IMR-90 (cell line): ENCODE data around the gene OAS3. TPM values are rescaled to one million over a fixed set of nuclear protein-coding genes. Genes with fewer than 3 reads are reported as not detected.

ENCODE experiments used
- ATAC-seq: fragments of 200-7000 bp; cut with Tn5 transposase; 2 replicates; pipeline ENCODE4 v1.9.1; 2020; ENCODE audit warnings: low read depth, mild to moderate bottlenecking, moderate library complexity
- BruUV-seq: library from RNA; stranded (reverse); fragments of 400-500 nt; replicated peaks from 2 replicates; lab custom pipeline; 2021; lab: Mats Ljungman, UMichigan
- CTCF ChIA-PET: fragments of 300-600 bp; formaldehyde crosslinking; extraction: SDS; loops from one replicate; lab custom pipeline; 2021; ENCODE audit warnings: antibody characterized with exemption; lab: Yijun Ruan, JAX
- POLR2A ChIA-PET: fragments of 300-600 bp; sonication (Branson Sonifier 250); formaldehyde crosslinking; loops from one replicate; lab custom pipeline; 2022; ENCODE audit warnings: antibody characterized with exemption; ENCODE audit not compliant: unreplicated experiment; lab: Charles Lee
- DNase-seq: peaks from one replicate; pipeline ENCODE4 v3.0.0; 2013
- H2AFZ ChIP-seq: replicated peaks from 2 replicates; pipeline ENCODE3; 2013; ENCODE audit warnings: low read length, mild to moderate bottlenecking; ENCODE audit not compliant: poor library complexity
- H2AK5ac ChIP-seq: 2 replicates; pipeline ENCODE4 v1.6.1; 2013; ENCODE audit warnings: low read depth, low read length, inconsistent platforms
- H2AK9ac ChIP-seq: replicated peaks from 2 replicates; pipeline ENCODE3; 2013; ENCODE audit warnings: mild to moderate bottlenecking, low read depth, low read length, moderate library complexity; ENCODE audit not compliant: poor library complexity
- H2BK120ac ChIP-seq: 2 replicates; pipeline ENCODE4 v1.6.1; 2013; ENCODE audit warnings: low read depth, low read length, inconsistent platforms
- H2BK15ac ChIP-seq: 3 replicates; pipeline ENCODE4 v1.6.1; 2013; ENCODE audit warnings: low read depth, low read length, inconsistent platforms
- H2BK20ac ChIP-seq: 2 replicates; pipeline ENCODE4 v1.6.1; 2013; ENCODE audit warnings: low read depth, mild to moderate bottlenecking, inconsistent platforms, low read length, moderate library complexity
- H2BK5ac ChIP-seq: 2 replicates; pipeline ENCODE4 v1.6.1; 2013; ENCODE audit warnings: mild to moderate bottlenecking, low read depth, low read length, inconsistent platforms; ENCODE audit not compliant: poor library complexity, severe bottlenecking
- H3K14ac ChIP-seq: replicated peaks from 2 replicates; pipeline ENCODE4 v1.6.1; 2013; ENCODE audit warnings: low read depth, low read length, inconsistent platforms
- H3K18ac ChIP-seq: 2 replicates; pipeline ENCODE4 v1.6.1; 2013; ENCODE audit warnings: low read depth, low read length, control low read depth
- H3K23ac ChIP-seq: 2 replicates; pipeline ENCODE4 v1.6.1; 2013; ENCODE audit warnings: low read depth, low read length, inconsistent platforms
- H3K27ac ChIP-seq: 2 replicates; pipeline ENCODE4 v1.5.1; 2013; ENCODE audit warnings: mild to moderate bottlenecking, control low read depth, low read length; ENCODE audit not compliant: insufficient read depth
- H3K27me3 ChIP-seq: 2 replicates; pipeline ENCODE4 v1.6.1; 2013; ENCODE audit warnings: low read length; ENCODE audit not compliant: control insufficient read depth, insufficient read depth
- H3K36me3 ChIP-seq: 2 replicates; pipeline ENCODE4 v1.6.1; 2013; ENCODE audit warnings: low read length, mixed read lengths; ENCODE audit not compliant: control insufficient read depth, insufficient read depth
- H3K4ac ChIP-seq: 2 replicates; pipeline ENCODE4 v1.6.1; 2013; ENCODE audit warnings: low read depth, low read length, inconsistent platforms
- H3K4me1 ChIP-seq: 2 replicates; pipeline ENCODE4 v1.6.1; 2013; ENCODE audit warnings: low read length, mixed read lengths; ENCODE audit not compliant: control insufficient read depth, insufficient read depth
- H3K4me2 ChIP-seq: 2 replicates; pipeline ENCODE4 v1.6.1; 2013; ENCODE audit warnings: low read depth, mild to moderate bottlenecking, control low read depth, low read length, moderate library complexity
- H3K4me3 ChIP-seq: 2 replicates; pipeline ENCODE4 v1.5.1; 2013; ENCODE audit warnings: low read depth, mild to moderate bottlenecking, control low read depth, low read length, moderate library complexity; ENCODE audit not compliant: insufficient read depth
- H3K56ac ChIP-seq: 2 replicates; pipeline ENCODE4 v1.6.1; 2013; ENCODE audit warnings: low read length, inconsistent platforms; ENCODE audit not compliant: insufficient read depth; ENCODE audit errors: extremely low read depth
- H3K79me1 ChIP-seq, 2 experiments: 2 replicates each; pipeline ENCODE4 v1.6.1; 2013; ENCODE audit warnings: low read length in 2 of 2, inconsistent platforms in 1 of 2, low read depth in 1 of 2
- H3K9ac ChIP-seq: 2 replicates; pipeline ENCODE4 v1.6.1; 2013; ENCODE audit warnings: low read depth, low read length, control low read depth
- H3K9me1 ChIP-seq: 2 replicates; pipeline ENCODE4 v1.6.1; 2013; ENCODE audit warnings: low read length, inconsistent platforms; ENCODE audit not compliant: insufficient read depth
- H3K9me3 ChIP-seq: 2 replicates; pipeline ENCODE4 v1.6.1; 2013; ENCODE audit warnings: low read length; ENCODE audit not compliant: control insufficient read depth, insufficient read depth
- H4K20me1 ChIP-seq: 2 replicates; pipeline ENCODE4 v1.6.1; 2013; ENCODE audit warnings: low read length, inconsistent platforms; ENCODE audit not compliant: insufficient read depth
- H4K5ac ChIP-seq: 2 replicates; pipeline ENCODE4 v1.6.1; 2013; ENCODE audit warnings: mild to moderate bottlenecking, low read depth, low read length, control low read depth
- H4K8ac ChIP-seq, 2 experiments: 2 replicates each; pipeline ENCODE4 v1.6.1; 2013; ENCODE audit warnings: low read depth in 2 of 2, low read length in 2 of 2, control low read depth in 1 of 2, inconsistent platforms in 1 of 2
- H4K91ac ChIP-seq: 2 replicates; pipeline ENCODE4 v1.6.1; 2013; ENCODE audit warnings: low read depth, low read length, inconsistent platforms; ENCODE audit not compliant: insufficient read depth
- BHLHE40 ChIP-seq: fragments of 150-350 bp; IDR thresholded peaks from 2 replicates; pipeline ENCODE4 v1.6.1; 2016; ENCODE audit warnings: mild to moderate bottlenecking, low read depth, low read length
- CHD1 ChIP-seq: IDR thresholded peaks from 2 replicates; pipeline ENCODE4 v1.6.1; 2012; ENCODE audit warnings: low read depth, low read length, improper control_type of control experiment
- CTCF ChIP-seq: conservative IDR thresholded peaks from 2 replicates; pipeline ENCODE4 v1.5.1; 2012; ENCODE audit warnings: mild to moderate bottlenecking, low read depth, low read length, improper control_type of control experiment
- ELK1 ChIP-seq: fragments of 150-350 bp; IDR thresholded peaks from 2 replicates; pipeline ENCODE4 v1.6.1; 2016; ENCODE audit warnings: low read depth, mild to moderate bottlenecking, low read length, moderate library complexity, borderline replicate concordance
- FOS ChIP-seq: fragments of 150-350 bp; IDR thresholded peaks from 2 replicates; pipeline ENCODE4 v1.6.1; 2016; ENCODE audit warnings: low read depth, low read length
- RAD21 ChIP-seq: IDR thresholded peaks from 2 replicates; pipeline ENCODE4 v1.6.1; 2012; ENCODE audit warnings: low read length, improper control_type of control experiment
- USF2 ChIP-seq: fragments of 150-350 bp; IDR thresholded peaks from 2 replicates; pipeline ENCODE4 v1.6.1; 2017; ENCODE audit warnings: mild to moderate bottlenecking, antibody characterized with exemption, low read length, low read depth
- WGBS, 2 experiments: methylation state at CpG; one replicate each; pipeline versions ENCODE4 v1.1.5 to v1.1.7; 2013; ENCODE audit warnings: missing lambda C conversion rate in 2 of 2; ENCODE audit not compliant: insufficient read length in 1 of 2; ENCODE audit errors: extremely low coverage in 2 of 2; 5-methylcytosine and 5-hydroxymethylcytosine counted together
- dilution Hi-C: fragments of 300-500 bp; cut with HindIII; formaldehyde crosslinking; loops from one replicate; pipeline ENCODE4 v1.14.3; 2018; ENCODE audit warnings: low sequenced_read_pairs; ENCODE audit not compliant: unreplicated experiment
- in situ Hi-C: fragments of 300-500 bp; cut with MboI; formaldehyde crosslinking; loops from 3 replicates; pipeline ENCODE4 v1.14.3; 2019; ENCODE audit warnings: low sequenced_read_pairs, inconsistent platforms, mixed read lengths
- intact Hi-C: fragments of 100-400 bp; cut with micrococcal nuclease; formaldehyde crosslinking; loops from 2 replicates; pipeline ENCODE4 v1.10.0; 2022
- polyA plus RNA-seq, 3 experiments: library from polyadenylated mRNA; depleted of rRNA; stranded (reverse); fragments of >200 nt; gene quantifications; 2 replicates each; pipeline ENCODE4 v1.2.3, GENCODE V29; 2012; ENCODE audit warnings: low replicate concordance in 1 of 3
- total RNA-seq: library from RNA; depleted of rRNA; stranded (reverse); fragments of >200 nt; gene quantifications from 2 replicates; pipeline ENCODE4 v1.2.3, GENCODE V29; 2012

The OAS3 gene
- total and polyA plus RNA-seq, 2 of the 4 experiments (the other 2 are of a cell fraction): 4.1 to 7.8 TPM

GRCh38 chr12:112913038-112913688 lies 25.1 kb upstream of the OAS3 start:
- BruUV-seq: no TSS peak
- Histone ChIP-seq H3K9ac (no peak overlapping the region), H3K4me2 (no peak overlapping the region), H3K14ac (no peak overlapping the region), H3K9me1 (no peaks in the 10 kb centered on the region), H3K27me3 (no peaks in the 10 kb centered on the region), H2AK9ac (no peak overlapping the region), H2BK20ac (no peak overlapping the region), H2BK120ac (no peak overlapping the region), H3K23ac (no peak overlapping the region), H4K91ac (no peak overlapping the region), H3K4ac (no peak overlapping the region), H3K56ac (no peak overlapping the region), H3K4me3 (no peak overlapping the region), H2AK5ac (no peak overlapping the region), H4K5ac (no peak overlapping the region), H2BK5ac (no peak overlapping the region), H3K18ac (no peak overlapping the region), H3K36me3 (no peaks in the 10 kb centered on the region), H3K9me3 (no peaks in the 10 kb centered on the region), H2BK15ac (no peak overlapping the region), H3K79me1 (no peaks in the 10 kb centered on the region), H4K20me1 (no peaks in the 10 kb centered on the region), H3K27ac (no peak overlapping the region), H2AFZ (no peak overlapping the region), H3K4me1 (no peaks in the 10 kb centered on the region), H4K8ac (no peak overlapping the region)
- WGBS, 2 experiments: no CpG with 5 or more reads among the region's 1 CpG
- CTCF ChIA-PET: no interaction called here
- DNase-seq (no peak), ATAC-seq (no peak)
- POLR2A ChIA-PET: no interaction called here
- TF ChIP-seq CHD1 (no peak), USF2 (no peak), FOS (no peak), RAD21 (no peak), BHLHE40 (no peak), ELK1 (no peak), CTCF (no peak)
- in situ Hi-C loops (no loop called here), intact Hi-C loops (no loop called here), dilution Hi-C loops (no loop called here)
